ENCODE results near the gene PERM1. TPM values are rescaled to one million over a fixed set of nuclear protein-coding genes. Genes with fewer than 3 reads are reported as not detected.

PERM1 gene
- total RNA-seq, 1 donor from 2014 or later: not detected

GRCh38 chr1:964691-965525, 17.0 kb downstream of the PERM1 start:
- DNase-seq (no peak), ATAC-seq (ENCODE audit: low read depth) (no peak)
- intact Hi-C loops (cut with micrococcal nuclease): loop anchor here (5.0 kb wide), 2 partner anchors 43 to 58 kb away; partner anchors contain the start of gene SAMD11
- ChIA-PET CTCF (no interaction called here), POLR2A (no interaction called here)
- Mint-ChIP-seq H3K36me3 (ENCODE audit: low read depth) (peaks cover 1% of the 10 kb centered on the region), H3K4me3 (no peak overlapping the region), H3K27me3 (peaks cover 4% of the 10 kb centered on the region), H3K9me3 (no peaks in the 10 kb centered on the region), H3K27ac (no peak overlapping the region), H3K4me1 (peaks cover 12% of the 10 kb centered on the region)
- TF ChIP-seq, protein P1, sequence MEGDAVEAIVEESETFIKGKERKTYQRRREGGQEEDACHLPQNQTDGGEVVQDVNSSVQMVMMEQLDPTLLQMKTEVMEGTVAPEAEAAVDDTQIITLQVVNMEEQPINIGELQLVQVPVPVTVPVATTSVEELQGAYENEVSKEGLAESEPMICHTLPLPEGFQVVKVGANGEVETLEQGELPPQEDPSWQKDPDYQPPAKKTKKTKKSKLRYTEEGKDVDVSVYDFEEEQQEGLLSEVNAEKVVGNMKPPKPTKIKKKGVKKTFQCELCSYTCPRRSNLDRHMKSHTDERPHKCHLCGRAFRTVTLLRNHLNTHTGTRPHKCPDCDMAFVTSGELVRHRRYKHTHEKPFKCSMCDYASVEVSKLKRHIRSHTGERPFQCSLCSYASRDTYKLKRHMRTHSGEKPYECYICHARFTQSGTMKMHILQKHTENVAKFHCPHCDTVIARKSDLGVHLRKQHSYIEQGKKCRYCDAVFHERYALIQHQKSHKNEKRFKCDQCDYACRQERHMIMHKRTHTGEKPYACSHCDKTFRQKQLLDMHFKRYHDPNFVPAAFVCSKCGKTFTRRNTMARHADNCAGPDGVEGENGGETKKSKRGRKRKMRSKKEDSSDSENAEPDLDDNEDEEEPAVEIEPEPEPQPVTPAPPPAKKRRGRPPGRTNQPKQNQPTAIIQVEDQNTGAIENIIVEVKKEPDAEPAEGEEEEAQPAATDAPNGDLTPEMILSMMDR (IDR thresholded peaks at IDR 0.05): no peak

GRCh38 chr1:963746-964525, 18.0 kb downstream of the PERM1 start:
- H3K27ac Mint-ChIP-seq: no peak overlapping the region
- no peak overlapping the region for H3K4me3 Mint-ChIP-seq
- intact Hi-C loops (cut with micrococcal nuclease): loop anchor here (5.0 kb wide), 1 partner anchor 57 kb away; no protein-coding TSS in a partner anchor
- TF ChIP-seq, protein P1 (IDR thresholded peaks at IDR 0.05): no peak
- ChIA-PET POLR2A (no interaction called here), CTCF (interaction anchor here (1.1 kb wide), 1 partner anchor 12 kb away, joined by 3 read pairs; no protein-coding TSS in a partner anchor)
- DNase-seq (no peak), ATAC-seq (ENCODE audit: low read depth) (no peak)
- H3K4me1 Mint-ChIP-seq: peaks cover 12% of the 10 kb centered on the region
- peaks cover 1% of the 10 kb centered on the region for H3K36me3 Mint-ChIP-seq (ENCODE audit: low read depth)
- no peaks in the 10 kb centered on the region for H3K9me3 Mint-ChIP-seq
- H3K27me3 Mint-ChIP-seq: no peaks in the 10 kb centered on the region

DNA sequence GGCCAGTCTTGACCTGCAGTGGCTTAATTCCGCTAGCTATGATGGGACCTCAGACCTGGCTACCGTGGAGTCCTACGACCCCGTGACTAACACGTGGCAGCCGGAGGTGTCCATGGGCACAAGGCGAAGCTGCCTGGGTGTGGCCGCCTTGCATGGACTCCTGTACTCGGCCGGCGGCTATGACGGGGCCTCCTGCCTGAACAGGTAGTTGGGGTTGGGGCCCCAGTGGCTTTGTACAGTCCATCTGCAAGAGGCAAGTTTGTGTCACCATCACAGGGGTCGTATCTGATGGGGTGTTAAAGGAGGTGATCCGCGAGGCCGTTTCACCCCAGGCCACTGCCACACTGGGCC, 18.6 kb downstream of the PERM1 start:
- Mint-ChIP-seq H3K4me3 (no peak overlapping the region), H3K9me3 (no peaks in the 10 kb centered on the region), H3K27me3 (no peaks in the 10 kb centered on the region), H3K27ac (no peak overlapping the region), H3K4me1 (peaks cover 17% of the 10 kb centered on the region), H3K36me3 (ENCODE audit: low read depth) (peaks cover 3% of the 10 kb centered on the region)
- POLR2A ChIA-PET: no interaction called here
- TF ChIP-seq, protein P1 (IDR thresholded peaks at IDR 0.05): no peak
- intact Hi-C loops (cut with micrococcal nuclease): loop anchor here (5.0 kb wide), 1 partner anchor 56 kb away; no protein-coding TSS in a partner anchor
- no peak for DNase-seq
- CTCF ChIA-PET: interaction anchor here (1.1 kb wide), 1 partner anchor 13 kb away, joined by 3 read pairs; no protein-coding TSS in a partner anchor
- ATAC-seq (ENCODE audit: low read depth): no peak

DNA sequence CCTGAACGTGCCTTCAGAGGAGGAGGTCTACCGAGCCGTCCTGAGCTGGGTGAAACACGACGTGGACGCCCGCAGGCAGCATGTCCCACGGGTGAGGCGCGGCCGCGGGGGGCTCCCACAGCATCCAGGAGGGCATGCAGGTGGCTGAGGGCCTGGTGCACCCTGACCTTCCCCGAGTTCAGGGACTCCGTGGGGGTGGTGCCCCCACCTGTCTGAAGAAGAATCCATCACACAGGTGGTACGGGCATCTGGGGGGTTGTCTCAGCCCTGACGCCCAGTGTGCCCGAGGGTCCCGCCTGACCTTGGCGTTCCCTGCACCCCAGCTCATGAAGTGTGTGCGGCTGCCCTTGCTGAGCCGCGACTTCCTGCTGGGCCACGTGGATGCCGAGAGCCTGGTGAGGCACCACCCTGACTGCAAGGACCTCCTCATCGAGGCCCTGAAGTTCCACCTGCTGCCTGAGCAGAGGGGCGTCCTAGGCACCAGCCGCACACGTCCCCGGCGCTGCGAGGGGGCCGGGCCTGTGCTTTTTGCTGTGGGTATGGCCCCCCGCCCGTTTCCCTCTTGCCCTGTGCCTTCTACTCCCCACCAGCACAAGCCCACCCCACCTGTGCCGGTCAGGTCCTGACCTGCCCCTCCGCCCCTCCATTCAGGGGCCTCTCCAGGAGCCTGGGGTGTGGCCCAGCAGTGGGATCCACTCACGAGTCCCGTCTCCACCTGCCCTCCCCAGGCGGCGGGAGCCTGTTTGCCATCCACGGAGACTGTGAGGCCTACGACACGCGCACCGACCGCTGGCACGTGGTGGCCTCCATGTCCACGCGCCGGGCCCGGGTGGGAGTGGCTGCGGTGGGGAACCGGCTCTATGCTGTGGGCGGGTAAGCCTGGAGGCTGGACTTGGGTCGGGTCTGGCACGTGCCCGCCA, 19.3 kb downstream of the PERM1 start:
- POLR2A ChIA-PET: no interaction called here
- H3K9me3 Mint-ChIP-seq: no peaks in the 10 kb centered on the region
- H3K36me3 Mint-ChIP-seq (ENCODE audit: low read depth): peaks cover 5% of the 10 kb centered on the region
- ATAC-seq (ENCODE audit: low read depth) (no peak), DNase-seq (no peak)
- H3K4me3 Mint-ChIP-seq: peak overlapping the region; percentile 67
- intact Hi-C loops (cut with micrococcal nuclease): loop anchor here (5.0 kb wide), 1 partner anchor 55 kb away; no protein-coding TSS in a partner anchor
- TF ChIP-seq, protein P1 (IDR thresholded peaks at IDR 0.05): no peak
- H3K27ac Mint-ChIP-seq: no peak overlapping the region
- CTCF ChIA-PET: no interaction called here
- H3K27me3 Mint-ChIP-seq: no peaks in the 10 kb centered on the region
- H3K4me1 Mint-ChIP-seq: peaks cover 22% of the 10 kb centered on the region
